OCI-LY7 (cell line): ENCODE results near the gene HLCS.

Experiments used
- EZH2phosphoT487 ChIP-seq: fragments of 200-600 bp; sonication (generic); IDR thresholded peaks from 2 replicates; pipeline ENCODE4 v1.6.1; 2018; ENCODE audit warnings: low read depth, borderline replicate concordance, mild to moderate bottlenecking, mixed run types, antibody characterized with exemption, low read length, moderate library complexity, mixed read lengths
- TF ChIP-seq, protein P1 (sequence below): fragments of 200-600 bp; sonication (generic); conservative IDR thresholded peaks from 2 replicates; pipeline ENCODE4 v1.5.1; 2014; ENCODE audit warnings: mild to moderate bottlenecking, antibody characterized with exemption, low read length, moderate library complexity, mixed read lengths

DNA sequence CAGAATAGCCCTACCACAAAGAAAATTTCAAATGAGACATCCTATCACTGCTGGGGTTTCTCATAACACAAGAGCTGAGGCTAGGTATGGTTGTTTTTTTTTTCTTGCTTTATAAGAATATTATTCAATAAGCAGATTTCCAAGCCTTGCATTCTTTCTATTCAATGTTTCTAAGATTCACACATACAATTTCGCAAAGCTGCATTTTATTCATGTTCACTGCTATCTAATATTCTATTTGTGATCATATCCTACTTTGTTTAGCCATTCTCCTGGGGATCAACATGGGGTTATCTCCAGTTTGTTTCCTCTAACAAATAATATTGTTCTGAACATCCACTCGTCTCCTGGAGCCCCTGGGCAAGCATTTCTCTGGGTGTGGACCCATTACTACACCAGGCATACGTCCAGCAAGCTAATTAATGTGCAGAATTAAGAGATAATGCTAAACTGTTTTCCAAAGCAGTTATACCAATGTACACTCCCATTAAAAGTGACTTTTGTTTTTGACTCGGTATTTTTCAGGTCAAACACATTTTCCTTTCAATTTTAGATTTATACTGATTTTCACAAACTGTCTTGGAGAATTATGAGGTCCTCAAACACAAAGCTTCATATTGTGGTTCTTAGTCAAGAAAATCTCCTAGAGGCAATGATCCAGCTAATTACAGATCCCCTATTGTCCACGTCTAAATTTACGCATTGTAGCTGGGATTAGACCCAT, 15.7 kb upstream of the HLCS start:
- TF ChIP-seq, protein P1, sequence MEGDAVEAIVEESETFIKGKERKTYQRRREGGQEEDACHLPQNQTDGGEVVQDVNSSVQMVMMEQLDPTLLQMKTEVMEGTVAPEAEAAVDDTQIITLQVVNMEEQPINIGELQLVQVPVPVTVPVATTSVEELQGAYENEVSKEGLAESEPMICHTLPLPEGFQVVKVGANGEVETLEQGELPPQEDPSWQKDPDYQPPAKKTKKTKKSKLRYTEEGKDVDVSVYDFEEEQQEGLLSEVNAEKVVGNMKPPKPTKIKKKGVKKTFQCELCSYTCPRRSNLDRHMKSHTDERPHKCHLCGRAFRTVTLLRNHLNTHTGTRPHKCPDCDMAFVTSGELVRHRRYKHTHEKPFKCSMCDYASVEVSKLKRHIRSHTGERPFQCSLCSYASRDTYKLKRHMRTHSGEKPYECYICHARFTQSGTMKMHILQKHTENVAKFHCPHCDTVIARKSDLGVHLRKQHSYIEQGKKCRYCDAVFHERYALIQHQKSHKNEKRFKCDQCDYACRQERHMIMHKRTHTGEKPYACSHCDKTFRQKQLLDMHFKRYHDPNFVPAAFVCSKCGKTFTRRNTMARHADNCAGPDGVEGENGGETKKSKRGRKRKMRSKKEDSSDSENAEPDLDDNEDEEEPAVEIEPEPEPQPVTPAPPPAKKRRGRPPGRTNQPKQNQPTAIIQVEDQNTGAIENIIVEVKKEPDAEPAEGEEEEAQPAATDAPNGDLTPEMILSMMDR: no peak
- TF ChIP-seq EZH2phosphoT487: no peak
